HEK293 (cell line): ENCODE data around the gene EVI2B.

Experiments
- CTCF ChIA-PET: fragments of 350-600 bp; formaldehyde crosslinking; extraction: SDS; loops from one replicate; lab custom pipeline; 2021; ENCODE audit warnings: antibody characterized with exemption; lab: Yijun Ruan, JAX
- POLR2A ChIA-PET: fragments of 300-600 bp; formaldehyde crosslinking; extraction: SDS; loops from one replicate; lab custom pipeline; 2020; ENCODE audit warnings: antibody characterized with exemption, inconsistent platforms; lab: Yijun Ruan, JAX
- H3K27ac ChIP-seq: fragments of 200-500 bp; sonication (Bioruptor generic); 2 replicates; pipeline ENCODE4 v1.5.1; 2014; ENCODE audit warnings: low read depth, low read length, control low read depth, inconsistent platforms; ENCODE audit errors: extremely low read depth
- H3K36me3 ChIP-seq, 2 experiments: fragments of 200-500 bp in 1 of 2; sonication (Bioruptor generic) in 1 of 2; 1 replicate in 1 of 2; 2 replicates in 1 of 2; pipeline ENCODE4 v1.5.1; 2014 to 2017; ENCODE audit warnings: inconsistent platforms in 2 of 2, low read length in 2 of 2; ENCODE audit not compliant: control insufficient read depth in 2 of 2, insufficient read depth in 1 of 2
- H3K4me1 ChIP-seq: fragments of 200-500 bp; sonication (Bioruptor generic); 2 replicates; pipeline ENCODE4 v1.5.1; 2014; ENCODE audit warnings: mild to moderate bottlenecking, low read length, inconsistent platforms; ENCODE audit not compliant: control insufficient read depth, insufficient read depth
- H3K4me3 ChIP-seq: 2 replicates; pipeline ENCODE4 v1.5.1; 2011; ENCODE audit warnings: low read depth, mild to moderate bottlenecking, control low read depth, low read length, moderate library complexity
- H3K9me3 ChIP-seq: fragments of 200-500 bp; sonication (Bioruptor generic); 2 replicates; pipeline ENCODE4 v1.5.1; 2014; ENCODE audit warnings: low read depth, low read length, inconsistent platforms; ENCODE audit not compliant: control insufficient read depth, insufficient read depth
- AEBP2 ChIP-seq: fragments of 450-650 bp; formaldehyde crosslinking; IDR thresholded peaks from 2 replicates; pipeline ENCODE4 v1.5.1; 2016; ENCODE audit warnings: missing biosample characterization, missing genetic modification characterization, borderline replicate concordance
- ATF2 ChIP-seq: fragments of 450-650 bp; formaldehyde crosslinking; IDR thresholded peaks from 2 replicates; pipeline ENCODE4 v1.5.1; 2016; ENCODE audit warnings: missing biosample characterization, missing genetic modification characterization, low read depth
- GLIS2 ChIP-seq: fragments of 450-650 bp; formaldehyde crosslinking; IDR thresholded peaks from 2 replicates; pipeline ENCODE4 v1.5.1; 2016; ENCODE audit warnings: missing biosample characterization, missing genetic modification characterization
- KLF8 ChIP-seq: fragments of 450-650 bp; formaldehyde crosslinking; IDR thresholded peaks from 2 replicates; pipeline ENCODE4 v1.5.1; 2016; ENCODE audit warnings: missing biosample characterization, missing genetic modification characterization
- MEIS1 ChIP-seq: sonication (generic); formaldehyde crosslinking; IDR thresholded peaks from 2 replicates; pipeline ENCODE4 v1.8.1; 2022; ENCODE audit warnings: missing genetic modification reagents, mild to moderate bottlenecking, borderline replicate concordance
- REST ChIP-seq: fragments of 450-650 bp; formaldehyde crosslinking; IDR thresholded peaks from 2 replicates; pipeline ENCODE4 v1.5.1; 2016; ENCODE audit warnings: missing biosample characterization, missing genetic modification characterization
- SP2 ChIP-seq: fragments of 450-650 bp; formaldehyde crosslinking; IDR thresholded peaks from 2 replicates; pipeline ENCODE4 v1.5.1; 2016; ENCODE audit warnings: missing biosample characterization, missing genetic modification characterization
- YY2 ChIP-seq: fragments of 450-650 bp; formaldehyde crosslinking; IDR thresholded peaks from 2 replicates; pipeline ENCODE4 v1.5.1; 2016; ENCODE audit warnings: missing biosample characterization, missing genetic modification characterization
- ZBTB10 ChIP-seq: fragments of 450-650 bp; formaldehyde crosslinking; IDR thresholded peaks from 2 replicates; pipeline ENCODE4 v1.5.1; 2016; ENCODE audit warnings: missing biosample characterization, missing genetic modification characterization
- ZBTB11 ChIP-seq: fragments of 450-650 bp; formaldehyde crosslinking; conservative IDR thresholded peaks from 2 replicates; pipeline ENCODE4 v1.5.1; 2016; ENCODE audit warnings: low read depth, missing biosample characterization, missing genetic modification characterization
- ZNF114 ChIP-seq: fragments of 450-650 bp; formaldehyde crosslinking; IDR thresholded peaks from 2 replicates; pipeline ENCODE4 v1.5.0; 2017; ENCODE audit warnings: missing biosample characterization, missing genetic modification characterization
- ZNF121 ChIP-seq: fragments of 450-650 bp; formaldehyde crosslinking; IDR thresholded peaks from 2 replicates; pipeline ENCODE4 v1.5.1; 2016; ENCODE audit warnings: missing biosample characterization, missing genetic modification characterization
- ZNF16 ChIP-seq: fragments of 450-650 bp; formaldehyde crosslinking; IDR thresholded peaks from 2 replicates; pipeline ENCODE4 v1.5.1; 2016; ENCODE audit warnings: low read depth, missing biosample characterization, missing genetic modification characterization
- ZNF24 ChIP-seq: fragments of 450-650 bp; formaldehyde crosslinking; IDR thresholded peaks from 2 replicates; pipeline ENCODE4 v1.5.1; 2016; ENCODE audit warnings: missing biosample characterization, missing genetic modification characterization
- ZNF341 ChIP-seq: fragments of 450-650 bp; formaldehyde crosslinking; IDR thresholded peaks from 2 replicates; pipeline ENCODE4; 2016; ENCODE audit warnings: low read depth, missing biosample characterization, missing genetic modification characterization
- ZNF362 ChIP-seq: fragments of 450-650 bp; formaldehyde crosslinking; IDR thresholded peaks from 2 replicates; pipeline ENCODE4 v1.5.1; 2016; ENCODE audit warnings: missing biosample characterization, missing genetic modification characterization
- ZNF530 ChIP-seq: fragments of 450-650 bp; formaldehyde crosslinking; IDR thresholded peaks from 2 replicates; pipeline ENCODE4 v1.5.1; 2016; ENCODE audit warnings: low read depth, missing biosample characterization, missing genetic modification characterization
- ZNF707 ChIP-seq: fragments of 450-650 bp; formaldehyde crosslinking; IDR thresholded peaks from 2 replicates; pipeline ENCODE4 v1.5.1; 2016; ENCODE audit warnings: missing biosample characterization, missing genetic modification characterization
- ZNF792 ChIP-seq: fragments of 450-650 bp; formaldehyde crosslinking; IDR thresholded peaks from 2 replicates; pipeline ENCODE4 v1.5.1; 2016; ENCODE audit warnings: missing biosample characterization, missing genetic modification characterization
- ZSCAN30 ChIP-seq: fragments of 450-650 bp; IDR thresholded peaks from 2 replicates; pipeline ENCODE4 v1.5.1; 2018; ENCODE audit warnings: missing biosample characterization, mild to moderate bottlenecking, missing genetic modification characterization, moderate library complexity

EVI2B gene

GRCh38 chr17:31357091-31357490 is 43.2 kb upstream of the EVI2B start (continued):
- no peak for TF ChIP-seq ZNF792 (tag by site-specific recombination)

- ChIA-PET CTCF (no interaction called here), POLR2A (interaction anchor here (0.6 kb wide), 1 partner anchor 43 kb away, joined by 4 read pairs; no protein-coding TSS in a partner anchor)
- no peaks in the 10 kb centered on the region for H3K9me3 ChIP-seq
- H3K36me3 ChIP-seq, result peaks cover 58 to 66% of the 10 kb centered on the region in 2 experiments
- no peak for TF ChIP-seq ZNF121 (tag by site-specific recombination)
- TF ChIP-seq ZBTB11 (tag by site-specific recombination), result no peak
- no peak for TF ChIP-seq ATF2 (tag by site-specific recombination)
- no peak for TF ChIP-seq AEBP2 (tag by site-specific recombination)
- TF ChIP-seq ZNF341, result no peak
- TF ChIP-seq SP2 (tag by site-specific recombination), result no peak
- no peak for TF ChIP-seq ZNF362 (tag by site-specific recombination)
- no peak for TF ChIP-seq YY2 (tag by site-specific recombination)
- no peak for TF ChIP-seq ZNF16 (tag by site-specific recombination)
- TF ChIP-seq ZBTB10 (tag by site-specific recombination), result no peak
- no peak for TF ChIP-seq ZNF707
- no peak for TF ChIP-seq ZNF24 (tag by site-specific recombination)
- no peaks in the 10 kb centered on the region for H3K4me1 ChIP-seq
- H3K27ac ChIP-seq, result no peak overlapping the region
- no peak overlapping the region for H3K4me3 ChIP-seq
Measured at GRCh38 chr17:31355935-31356334, 42.1 kb upstream of the EVI2B start.

- CTCF ChIA-PET, result no interaction called here
- Histone ChIP-seq H3K36me3 (peaks cover 39 to 41% of the 10 kb centered on the region in 2 experiments), H3K4me3 (no peak overlapping the region), H3K27ac (no peak overlapping the region), H3K9me3 (no peaks in the 10 kb centered on the region), H3K4me1 (peaks cover 9% of the 10 kb centered on the region)
- POLR2A ChIA-PET, result interaction anchor here (0.6 kb wide), 1 partner anchor 348 kb away, joined by 3 read pairs; no protein-coding TSS in a partner anchor
- TF ChIP-seq MEIS1 (CRISPR knock-in tag) (no peak), ZNF530 (tag by site-specific recombination) (no peak), KLF8 (tag by site-specific recombination) (no peak), REST (no peak), ZSCAN30 (tag by site-specific recombination) (no peak), ZNF114 (tag by site-specific recombination) (no peak), GLIS2 (tag by site-specific recombination) (no peak)
Measured at GRCh38 chr17:31349454-31349853, 35.6 kb upstream of the EVI2B start.
